SK-N-SH (cell line): ENCODE data around the gene OPRM1. TPM values are rescaled to one million over a fixed set of nuclear protein-coding genes. Genes with fewer than 3 reads are reported as not detected.

Source experiments
- CTCF ChIA-PET: fragments of 300-600, 350-600 bp; formaldehyde crosslinking; extraction: SDS; loops from one replicate; lab custom pipeline; 2021; lab: Yijun Ruan, JAX
- POLR2A ChIA-PET: fragments of 350-600 bp; sonication (Branson Sonifier 250); formaldehyde crosslinking; extraction: SDS; loops from one replicate; lab custom pipeline; 2020; ENCODE audit warnings: antibody characterized with exemption, inconsistent platforms; lab: Yijun Ruan, JAX
- DNase-seq: peaks from one replicate; pipeline ENCODE4 v3.0.0; 2012
- H2AFZ ChIP-seq: fragments of 200-600 bp; sonication (generic); 2 replicates; pipeline ENCODE4 v1.8.1; 2016; ENCODE audit warnings: antibody characterized with exemption, mild to moderate bottlenecking, low read depth
- H3F3A ChIP-seq: fragments of 200-600 bp; sonication (generic); replicated peaks from 2 replicates; pipeline ENCODE3; 2016; ENCODE audit warnings: antibody characterized with exemption, mild to moderate bottlenecking; ENCODE audit not compliant: insufficient read depth
- H3K27ac ChIP-seq, 2 experiments: fragments of 200-500 bp in 1 of 2; fragments of 200-600 bp in 1 of 2; sonication (Bioruptor generic) in 1 of 2; sonication (generic), shearing (Covaris generic) in 1 of 2; 2 replicates each; pipeline versions ENCODE4 v1.5.1 to v1.6.1; 2014 to 2016; ENCODE audit warnings: low read depth in 2 of 2, inconsistent platforms in 1 of 2, low read length in 1 of 2, mild to moderate bottlenecking in 1 of 2, mixed read lengths in 1 of 2
- H3K27me3 ChIP-seq: fragments of 200-600 bp; sonication (generic), shearing (Covaris generic); 2 replicates; pipeline ENCODE4 v1.6.1; 2016; ENCODE audit warnings: mixed run types; ENCODE audit not compliant: insufficient read depth
- H3K36me3 ChIP-seq, 2 experiments: fragments of 200-500 bp in 1 of 2; fragments of 200-600 bp in 1 of 2; sonication (Bioruptor generic) in 1 of 2; sonication (generic) in 1 of 2; replicated peaks in 1 of 2; 2 replicates each; pipeline versions ENCODE3 to v1.5.1; 2014 to 2016; ENCODE audit warnings: low read length in 1 of 2, mild to moderate bottlenecking in 1 of 2; ENCODE audit not compliant: insufficient read depth in 2 of 2, control insufficient read depth in 1 of 2
- H3K4me1 ChIP-seq, 2 experiments: fragments of 200-500 bp in 1 of 2; fragments of 200-600 bp in 1 of 2; sonication (Bioruptor generic) in 1 of 2; sonication (generic), shearing (Covaris generic) in 1 of 2; 2 replicates each; pipeline versions ENCODE4 v1.5.1 to v1.6.1; 2014 to 2016; ENCODE audit warnings: low read depth in 1 of 2, low read length in 1 of 2, mixed run types in 1 of 2; ENCODE audit not compliant: insufficient read depth in 2 of 2, control insufficient read depth in 1 of 2
- H3K4me2 ChIP-seq: fragments of 200-600 bp; sonication (generic), shearing (Covaris generic); 2 replicates; pipeline ENCODE4 v1.6.1; 2017; ENCODE audit warnings: mixed run types
- H3K4me3 ChIP-seq, 2 experiments: fragments of 200-500 bp in 1 of 2; fragments of 200-600 bp in 1 of 2; sonication (Bioruptor generic) in 1 of 2; sonication (generic), shearing (Covaris generic) in 1 of 2; 2 replicates each; pipeline versions ENCODE4 v1.5.1 to v1.8.1; 2014 to 2016; ENCODE audit warnings: low read depth in 2 of 2, inconsistent platforms in 1 of 2, low read length in 1 of 2, mild to moderate bottlenecking in 1 of 2, mixed read lengths in 1 of 2, moderate library complexity in 1 of 2
- H3K79me2 ChIP-seq: fragments of 200-600 bp; sonication (generic); 2 replicates; pipeline ENCODE4 v1.8.1; 2017; ENCODE audit warnings: mild to moderate bottlenecking; ENCODE audit not compliant: insufficient read depth
- H3K9ac ChIP-seq: fragments of 200-600 bp; sonication (generic); 2 replicates; pipeline ENCODE4 v1.6.1; 2017; ENCODE audit warnings: mixed run types
- H3K9me2 ChIP-seq: fragments of 200-600 bp; sonication (generic); 2 replicates; pipeline ENCODE4 v1.6.1; 2017; ENCODE audit warnings: mixed run types
- H3K9me3 ChIP-seq: fragments of 200-600 bp; sonication (generic); 2 replicates; pipeline ENCODE4 v1.6.1; 2017; ENCODE audit warnings: mixed run types, mild to moderate bottlenecking, moderate library complexity
- H4K20me1 ChIP-seq: fragments of 200-600 bp; sonication (generic); 2 replicates; pipeline ENCODE4 v1.6.1; 2017; ENCODE audit warnings: mild to moderate bottlenecking, mixed run types; ENCODE audit not compliant: insufficient read depth
- ELF1 ChIP-seq: IDR thresholded peaks from 2 replicates; pipeline ENCODE4 v1.4.0; 2012
- FOSL2 ChIP-seq: IDR thresholded peaks from 2 replicates; pipeline ENCODE4 v1.4.0; 2012; ENCODE audit warnings: low read depth, mild to moderate bottlenecking, moderate library complexity, borderline replicate concordance
- FOXM1 ChIP-seq: IDR thresholded peaks from 2 replicates; pipeline ENCODE4 v1.4.0; 2012; ENCODE audit warnings: low read depth, mild to moderate bottlenecking
- GABPA ChIP-seq: IDR thresholded peaks from 2 replicates; pipeline ENCODE4 v1.4.0; 2012; ENCODE audit warnings: low read depth, mild to moderate bottlenecking
- IRF3 ChIP-seq: fragments of 150-350 bp; IDR thresholded peaks from 2 replicates; pipeline ENCODE4 v1.6.1; 2016; ENCODE audit warnings: mild to moderate bottlenecking, low read depth, low read length
- JUND ChIP-seq: IDR thresholded peaks from 2 replicates; pipeline ENCODE4 v1.4.0; 2012
- MXI1 ChIP-seq: IDR thresholded peaks from 2 replicates; pipeline ENCODE4 v1.6.1; 2012; ENCODE audit warnings: mild to moderate bottlenecking, low read depth, low read length, improper control_type of control experiment
- NRF1 ChIP-seq: IDR thresholded peaks from 2 replicates; pipeline ENCODE4 v1.6.1; 2012; ENCODE audit warnings: low read depth, mild to moderate bottlenecking, low read length
- POLR2AphosphoS5 ChIP-seq: IDR thresholded peaks from 2 replicates; pipeline ENCODE4 v1.6.1; 2012; ENCODE audit warnings: low read depth, low read length
- RCOR1 ChIP-seq: fragments of 150-350 bp; IDR thresholded peaks from 2 replicates; pipeline ENCODE4 v1.6.1; 2017; ENCODE audit warnings: antibody characterized with exemption, low read length
- RXRA ChIP-seq: IDR thresholded peaks from 2 replicates; pipeline ENCODE4 v1.4.0; 2012; ENCODE audit warnings: low read depth, mild to moderate bottlenecking, borderline replicate concordance
- TAF1 ChIP-seq: IDR thresholded peaks from 2 replicates; pipeline ENCODE4 v1.6.1; 2012; ENCODE audit warnings: low read depth, mild to moderate bottlenecking, low read length, moderate library complexity, borderline replicate concordance
- USF2 ChIP-seq: fragments of 150-350 bp; IDR thresholded peaks from 2 replicates; pipeline ENCODE4 v1.6.1; 2017; ENCODE audit warnings: antibody characterized with exemption, low read length, low read depth, borderline replicate concordance
- WGBS: methylation state at CpG from one replicate; pipeline ENCODE4 v1.1.6; 2017; ENCODE audit warnings: low lambda C conversion rate; 5-methylcytosine and 5-hydroxymethylcytosine counted together
- polyA plus RNA-seq, 3 experiments: library from polyadenylated mRNA; depleted of rRNA; stranded (reverse); fragments of >200 nt; gene quantifications; 2 replicates each; pipeline ENCODE4 v1.2.3, GENCODE V29; 2012
- TF ChIP-seq, protein P1 (sequence below): IDR thresholded peaks from 2 replicates; pipeline ENCODE4 v1.4.0; 2012; ENCODE audit warnings: low read depth, borderline replicate concordance
- TF ChIP-seq, protein P2 (sequence below): IDR thresholded peaks from 2 replicates; pipeline ENCODE4 v1.6.1; 2012; ENCODE audit warnings: mild to moderate bottlenecking, low read depth, low read length, moderate library complexity

OPRM1 gene
- polyA plus RNA-seq, 1 of the 3 experiments (the other 2 are of a cell fraction): 0.15 TPM

DNA sequence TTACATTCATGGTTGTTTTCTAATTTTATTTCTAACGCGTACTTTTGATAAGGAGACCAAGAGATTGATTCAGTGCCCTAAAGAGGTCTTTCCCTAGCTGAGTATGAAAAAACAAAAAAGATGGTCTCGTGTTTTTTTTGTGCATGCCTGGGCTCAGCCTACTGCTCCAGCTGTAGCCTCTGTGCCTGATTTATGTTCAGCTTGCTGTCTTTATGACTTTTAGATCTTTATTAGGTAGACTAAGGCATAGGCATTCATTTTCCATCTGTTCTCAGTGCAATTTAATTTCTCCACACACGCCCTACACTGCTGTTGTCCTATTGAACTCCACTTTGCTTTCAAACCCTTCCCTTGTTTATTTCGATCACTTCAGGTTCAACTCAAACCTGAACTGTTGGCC lies 56.5 kb downstream of the OPRM1 start (continued):
- TF ChIP-seq TAF1: no peak
- TF ChIP-seq, all 33 proteins: peak for 0

DNA sequence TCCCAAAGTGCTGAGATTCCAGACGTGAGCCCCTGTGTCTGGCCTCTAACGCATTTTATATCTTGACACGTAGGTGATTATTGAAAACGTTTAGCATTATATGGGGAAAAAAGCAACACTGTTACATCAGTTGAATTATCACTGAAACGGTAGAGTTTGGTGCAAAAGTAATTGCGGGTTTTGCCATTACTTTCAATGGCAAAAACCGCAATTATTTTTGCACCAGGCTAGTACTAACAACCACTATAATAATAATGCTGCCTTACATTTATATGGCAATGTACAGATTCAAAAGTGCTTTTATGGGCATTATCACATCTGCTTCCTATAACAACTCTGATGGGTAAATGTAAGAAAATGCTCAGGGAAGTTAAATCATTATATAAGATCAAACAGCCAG lies 57.3 kb downstream of the OPRM1 start:
- 62% methylated on average over 7 of the region's 7 CpGs for WGBS
- POLR2A ChIA-PET: no interaction called here
- no peak overlapping the region for H3K4me3 ChIP-seq
- no peak overlapping the region for H3K9ac ChIP-seq
- H3K27ac ChIP-seq: peak overlapping the region in 1 of 2 experiments; percentile 50; a peak in 2 of 4 replicates
- no peak overlapping the region for H2AFZ ChIP-seq
- no peaks in the 10 kb centered on the region for H3K36me3 ChIP-seq
- H3K27me3 ChIP-seq: no peaks in the 10 kb centered on the region
- peaks cover 0 to 24% of the 10 kb centered on the region in 2 experiments; a peak in 2 of 4 replicates for H3K4me1 ChIP-seq
- no peaks in the 10 kb centered on the region for H3K9me2 ChIP-seq
- H3F3A ChIP-seq: no peaks in the 10 kb centered on the region
- no peak overlapping the region for H3K4me2 ChIP-seq
- no peaks in the 10 kb centered on the region for H4K20me1 ChIP-seq
- no peak for DNase-seq
- no peaks in the 10 kb centered on the region for H3K79me2 ChIP-seq
- no peak for TF ChIP-seq POLR2AphosphoS5
- no peak for TF ChIP-seq ELF1
- no peak for TF ChIP-seq FOSL2
- TF ChIP-seq JUND: no peak
- TF ChIP-seq RXRA: no peak
- no peak for TF ChIP-seq FOXM1
- TF ChIP-seq, protein P1, sequence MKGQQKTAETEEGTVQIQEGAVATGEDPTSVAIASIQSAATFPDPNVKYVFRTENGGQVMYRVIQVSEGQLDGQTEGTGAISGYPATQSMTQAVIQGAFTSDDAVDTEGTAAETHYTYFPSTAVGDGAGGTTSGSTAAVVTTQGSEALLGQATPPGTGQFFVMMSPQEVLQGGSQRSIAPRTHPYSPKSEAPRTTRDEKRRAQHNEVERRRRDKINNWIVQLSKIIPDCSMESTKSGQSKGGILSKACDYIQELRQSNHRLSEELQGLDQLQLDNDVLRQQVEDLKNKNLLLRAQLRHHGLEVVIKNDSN: no peak
- TF ChIP-seq MXI1: no peak
- TF ChIP-seq TAF1: no peak
- no peak for TF ChIP-seq IRF3
- no peak for TF ChIP-seq GABPA
- TF ChIP-seq NRF1: no peak
- TF ChIP-seq USF2: no peak
- TF ChIP-seq RCOR1: no peak
- TF ChIP-seq, protein P2, sequence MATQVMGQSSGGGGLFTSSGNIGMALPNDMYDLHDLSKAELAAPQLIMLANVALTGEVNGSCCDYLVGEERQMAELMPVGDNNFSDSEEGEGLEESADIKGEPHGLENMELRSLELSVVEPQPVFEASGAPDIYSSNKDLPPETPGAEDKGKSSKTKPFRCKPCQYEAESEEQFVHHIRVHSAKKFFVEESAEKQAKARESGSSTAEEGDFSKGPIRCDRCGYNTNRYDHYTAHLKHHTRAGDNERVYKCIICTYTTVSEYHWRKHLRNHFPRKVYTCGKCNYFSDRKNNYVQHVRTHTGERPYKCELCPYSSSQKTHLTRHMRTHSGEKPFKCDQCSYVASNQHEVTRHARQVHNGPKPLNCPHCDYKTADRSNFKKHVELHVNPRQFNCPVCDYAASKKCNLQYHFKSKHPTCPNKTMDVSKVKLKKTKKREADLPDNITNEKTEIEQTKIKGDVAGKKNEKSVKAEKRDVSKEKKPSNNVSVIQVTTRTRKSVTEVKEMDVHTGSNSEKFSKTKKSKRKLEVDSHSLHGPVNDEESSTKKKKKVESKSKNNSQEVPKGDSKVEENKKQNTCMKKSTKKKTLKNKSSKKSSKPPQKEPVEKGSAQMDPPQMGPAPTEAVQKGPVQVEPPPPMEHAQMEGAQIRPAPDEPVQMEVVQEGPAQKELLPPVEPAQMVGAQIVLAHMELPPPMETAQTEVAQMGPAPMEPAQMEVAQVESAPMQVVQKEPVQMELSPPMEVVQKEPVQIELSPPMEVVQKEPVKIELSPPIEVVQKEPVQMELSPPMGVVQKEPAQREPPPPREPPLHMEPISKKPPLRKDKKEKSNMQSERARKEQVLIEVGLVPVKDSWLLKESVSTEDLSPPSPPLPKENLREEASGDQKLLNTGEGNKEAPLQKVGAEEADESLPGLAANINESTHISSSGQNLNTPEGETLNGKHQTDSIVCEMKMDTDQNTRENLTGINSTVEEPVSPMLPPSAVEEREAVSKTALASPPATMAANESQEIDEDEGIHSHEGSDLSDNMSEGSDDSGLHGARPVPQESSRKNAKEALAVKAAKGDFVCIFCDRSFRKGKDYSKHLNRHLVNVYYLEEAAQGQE: no peak
- TF ChIP-seq, all 33 proteins: peak for 0
- H3K9me3 ChIP-seq: no peaks in the 10 kb centered on the region
- CTCF ChIA-PET: interaction anchor here (0.6 to 0.8 kb wide), 2 partner anchors 25 to 345 kb away, joined by 3 to 4 read pairs; no protein-coding TSS in a partner anchor
